CD4-positive, alpha-beta T cell (primary cell): Measurements from ENCODE around the gene SEPHS2. TPM values are rescaled to one million over a fixed set of nuclear protein-coding genes. Genes with fewer than 3 reads are reported as not detected.
"Not testable (repeated sequence)": the region's sequence is repeated elsewhere in the genome, so short reads cannot be mapped to it uniquely, and the experiment has no call there.

ENCODE experiments used
- ATAC-seq: fragments of 200-7000 bp; cut with Tn5 transposase; one replicate; pipeline ENCODE4 v1.10.0; 2022; ENCODE audit warnings: mild to moderate bottlenecking; ENCODE audit not compliant: poor library complexity
- CTCF ChIA-PET: fragments of 350-600 bp; sonication (Branson Sonifier 250); formaldehyde crosslinking; loops from one replicate; lab custom pipeline; 2021; ENCODE audit warnings: antibody characterized with exemption, inconsistent platforms; lab: Charles Lee
- POLR2A ChIA-PET: fragments of 350-600 bp; sonication (Branson Sonifier 250); formaldehyde crosslinking; loops from one replicate; lab custom pipeline; 2021; ENCODE audit warnings: antibody characterized with exemption, inconsistent platforms; lab: Charles Lee
- DNase-seq, 14 experiments: peaks; one replicate each; pipeline ENCODE4 v3.0.0-alpha.2; 2013 to 2020; ENCODE audit warnings: mixed read lengths in 2 of 14
- H3K27ac ChIP-seq, 2 donors: one replicate each; pipeline versions ENCODE4 v1.5.1 to v1.7.0; 2013; ENCODE audit warnings: low read length in 2 of 2, low read depth in 1 of 2, mild to moderate bottlenecking in 1 of 2
- H3K27me3 ChIP-seq, 2 experiments: 1 replicate in 1 of 2; 2 replicates in 1 of 2; pipeline versions ENCODE4 v1.6.1 to v1.7.0; 2013; ENCODE audit warnings: low read length in 2 of 2, control low read depth in 1 of 2, mild to moderate bottlenecking in 1 of 2, moderate library complexity in 1 of 2; ENCODE audit not compliant: insufficient read depth in 2 of 2, control insufficient read depth in 1 of 2
- H3K36me3 ChIP-seq: one replicate; pipeline ENCODE4 v1.6.1; 2013; ENCODE audit warnings: low read length, control low read depth; ENCODE audit not compliant: insufficient read depth
- H3K4me1 ChIP-seq: one replicate; pipeline ENCODE4 v1.6.1; 2013; ENCODE audit warnings: low read length, control low read depth; ENCODE audit not compliant: insufficient read depth
- H3K4me3 ChIP-seq: one replicate; pipeline ENCODE4 v1.5.1; 2013; ENCODE audit warnings: mild to moderate bottlenecking, low read length, moderate library complexity
- H3K9me3 ChIP-seq, 2 experiments: 1 replicate in 1 of 2; 2 replicates in 1 of 2; pipeline versions ENCODE4 v1.6.1 to v1.7.0; 2013; ENCODE audit warnings: low read length in 2 of 2, mild to moderate bottlenecking in 2 of 2, control low read depth in 1 of 2, moderate library complexity in 1 of 2; ENCODE audit not compliant: control insufficient read depth in 1 of 2, insufficient read depth in 1 of 2
- H3K27ac Mint-ChIP-seq: one replicate; pipeline ENCODE4 v1.8.0; 2020; ENCODE audit warnings: mixed read lengths
- H3K27me3 Mint-ChIP-seq: one replicate; pipeline ENCODE4 v1.8.0; 2021; ENCODE audit warnings: mixed read lengths
- H3K36me3 Mint-ChIP-seq: one replicate; pipeline ENCODE4 v1.8.0; 2021; ENCODE audit warnings: low read depth, mixed read lengths
- H3K4me1 Mint-ChIP-seq: one replicate; pipeline ENCODE4 v1.8.0; 2021; ENCODE audit warnings: low read depth, mixed read lengths
- H3K4me3 Mint-ChIP-seq: one replicate; pipeline ENCODE4 v1.8.0; 2020; ENCODE audit warnings: mild to moderate bottlenecking, mixed read lengths
- H3K9me3 Mint-ChIP-seq: one replicate; pipeline ENCODE4 v1.8.0; 2020; ENCODE audit warnings: mixed read lengths
- CTCF ChIP-seq: fragments of 200-600 bp; IDR thresholded peaks from one replicate; pipeline ENCODE4 v1.8.0; 2022; ENCODE audit warnings: antibody characterized with exemption, mild to moderate bottlenecking
- intact Hi-C, 2 experiments: fragments of 100-400 bp; cut with DNase I in 1 of 2; cut with micrococcal nuclease in 1 of 2; formaldehyde crosslinking; loops; one replicate each; pipeline versions ENCODE4 v1.15.1 to v1.9.0; 2023 to 2025; cut with DNase I, micrococcal nuclease
- total RNA-seq, 174 experiments: library from RNA in 2 of 174; stranded (reverse) in 2 of 174; gene quantifications; one replicate each; pipeline ENCODE4 v1.2.3 and lab custom pipeline; 2021 to 2026

The SEPHS2 gene
- total RNA-seq, 2 experiments from 2014 or later: 25.4 to 25.9 TPM

- Histone ChIP-seq H3K4me1 (peaks cover 87% of the 10 kb centered on the region), H3K27ac (no peak overlapping the region), H3K27me3 (no peaks in the 10 kb centered on the region), H3K36me3 (peaks cover 84% of the 10 kb centered on the region), H3K4me3 (no peak overlapping the region), H3K9me3 (no peaks in the 10 kb centered on the region)
- TF ChIP-seq CTCF: no peak
- ChIA-PET CTCF (interaction anchor here (0.6 kb wide), 1 partner anchor 419 kb away, joined by 4 read pairs; no protein-coding TSS in a partner anchor), POLR2A (interaction anchor here (1.1 to 2.7 kb wide), 3 partner anchors 21 to 57 kb away, joined by 5 to 15 read pairs (median 5); partner anchors contain the start of gene SEPHS2)
- Mint-ChIP-seq H3K27me3 (no peaks in the 10 kb centered on the region), H3K4me1 (peaks cover 44% of the 10 kb centered on the region), H3K9me3 (no peaks in the 10 kb centered on the region), H3K4me3 (peak overlapping the region; percentile 37), H3K27ac (no peak overlapping the region), H3K36me3 (peaks cover 84% of the 10 kb centered on the region)
- DNase-seq: no peak
- intact Hi-C loops: no loop called here
- no peak for ATAC-seq
Measured at GRCh38 chr16:30478766-30479478, 33.2 kb upstream of the SEPHS2 start.

- H3K4me3 ChIP-seq, DNase-seq, H3K9me3 Mint-ChIP-seq, ATAC-seq, H3K27me3 Mint-ChIP-seq, H3K9me3 ChIP-seq, intact Hi-C loops, H3K4me3 Mint-ChIP-seq, H3K27me3 ChIP-seq: not testable (repeated sequence)
- Histone ChIP-seq H3K4me1 (peaks cover 87% of the 10 kb centered on the region), H3K27ac (peak overlapping the region in 1 of 2 donors; percentile 4), H3K36me3 (peaks cover 73% of the 10 kb centered on the region)
- ChIA-PET POLR2A (interaction anchor here (1.1 to 3.1 kb wide), 3 partner anchors 19 to 23 kb away, joined by 4 to 25 read pairs (median 6); no protein-coding TSS in a partner anchor), CTCF (interaction anchor here (0.7 to 1.0 kb wide), 2 partner anchors 17 to 48 kb away, joined by 3 to 6 read pairs; partner anchors contain the start of gene DCTPP1)
- H3K27ac Mint-ChIP-seq: peak overlapping the region; percentile 77
- H3K4me1 Mint-ChIP-seq: peaks cover 54% of the 10 kb centered on the region
- peaks cover 85% of the 10 kb centered on the region for H3K36me3 Mint-ChIP-seq
Measured at GRCh38 chr16:30477773-30478172, 32.1 kb upstream of the SEPHS2 start.

- POLR2A ChIA-PET: interaction anchor here (1.1 to 3.1 kb wide), 4 partner anchors 19 to 47 kb away, joined by 4 to 25 read pairs (median 5); partner anchors contain the start of gene DCTPP1
- H3K27ac ChIP-seq: peak overlapping the region in 1 of 2 donors; percentile 39
- H3K4me3 ChIP-seq: no peak overlapping the region
- no peaks in the 10 kb centered on the region for H3K9me3 Mint-ChIP-seq
- CTCF ChIA-PET: interaction anchor here (0.7 to 1.0 kb wide), 4 partner anchors 13 to 59 kb away, joined by 3 to 6 read pairs (median 3); partner anchors contain the start of gene DCTPP1
- H3K4me3 Mint-ChIP-seq: peak overlapping the region; percentile 4
- peaks cover 87% of the 10 kb centered on the region for H3K4me1 ChIP-seq
- peaks cover 65% of the 10 kb centered on the region for H3K36me3 ChIP-seq
- no peaks in the 10 kb centered on the region for H3K27me3 ChIP-seq
- DNase-seq (no peak), ATAC-seq (no peak)
- peak overlapping the region; percentile 77 for H3K27ac Mint-ChIP-seq
- intact Hi-C loops: no loop called here
- no peak for TF ChIP-seq CTCF
- H3K9me3 ChIP-seq: no peaks in the 10 kb centered on the region
- peaks cover 84% of the 10 kb centered on the region for H3K36me3 Mint-ChIP-seq
- no peaks in the 10 kb centered on the region for H3K27me3 Mint-ChIP-seq
- H3K4me1 Mint-ChIP-seq: peaks cover 55% of the 10 kb centered on the region
Measured at GRCh38 chr16:30476991-30477390, 31.3 kb upstream of the SEPHS2 start.
